ENCODE measurements around the gene ME3.
"Not testable (repeated sequence)": the region's sequence is repeated elsewhere in the genome, so short reads cannot be mapped to it uniquely, and the experiment has no call there.

The ME3 gene

GRCh38 chr11:86623041-86623621 lies 49.3 kb downstream of the ME3 start:
- no peak for DNase-seq (ENCODE audit: extremely low read depth, low read depth)
- no peak for TF ChIP-seq CTCF (IDR thresholded peaks at IDR 0.05; ENCODE audit: low read depth, low read length)

- TF ChIP-seq CTCF (IDR thresholded peaks at IDR 0.05; ENCODE audit: low read depth, low read length), result no peak
- DNase-seq (ENCODE audit: extremely low read depth, low read depth), result no peak
Measured at GRCh38 chr11:86621854-86622253, 50.6 kb downstream of the ME3 start.

- peak; percentile 77 for DNase-seq (ENCODE audit: extremely low read depth, low read depth)
- no peak for TF ChIP-seq CTCF (IDR thresholded peaks at IDR 0.05; ENCODE audit: low read depth, low read length)
Measured at GRCh38 chr11:86620891-86621521, 51.4 kb downstream of the ME3 start.

- not testable (repeated sequence) for DNase-seq (ENCODE audit: extremely low read depth, low read depth)
Measured at GRCh38 chr11:86619428-86619827, 53.0 kb downstream of the ME3 start.

GRCh38 chr11:86617502-86617901 lies 54.9 kb downstream of the ME3 start:
- TF ChIP-seq CTCF (IDR thresholded peaks at IDR 0.05; ENCODE audit: low read depth, low read length), result no peak
- DNase-seq (ENCODE audit: extremely low read depth, low read depth), result peak; percentile 42

GRCh38 chr11:86615487-86615886 lies 56.9 kb downstream of the ME3 start:
- TF ChIP-seq CTCF (IDR thresholded peaks at IDR 0.05; ENCODE audit: low read depth, low read length), result no peak
- no peak for DNase-seq (ENCODE audit: extremely low read depth, low read depth)

GRCh38 chr11:86610559-86611341 lies 61.7 kb downstream of the ME3 start:
- TF ChIP-seq CTCF (IDR thresholded peaks at IDR 0.05; ENCODE audit: low read depth, low read length), result no peak
- DNase-seq (ENCODE audit: extremely low read depth, low read depth), result no peak
